Neuron (in vitro differentiated cells): ENCODE measurements around the gene RNF113B.

Source experiments
- H2AFZ ChIP-seq: one replicate; pipeline ENCODE4 v1.6.1; 2013; ENCODE audit warnings: low read depth, mild to moderate bottlenecking, inconsistent platforms, low read length, moderate library complexity
- H3K27me3 ChIP-seq: one replicate; pipeline ENCODE4 v1.6.1; 2013; ENCODE audit warnings: low read length; ENCODE audit not compliant: insufficient read depth
- H3K36me3 ChIP-seq: one replicate; pipeline ENCODE4 v1.6.1; 2013; ENCODE audit warnings: low read length; ENCODE audit not compliant: insufficient read depth
- H3K4me1 ChIP-seq: one replicate; pipeline ENCODE4 v1.6.1; 2013; ENCODE audit warnings: low read length; ENCODE audit not compliant: insufficient read depth
- H3K4me3 ChIP-seq: 2 replicates; pipeline ENCODE4 v1.5.1; 2013; ENCODE audit warnings: mild to moderate bottlenecking, low read length, moderate library complexity
- H3K9me3 ChIP-seq: one replicate; pipeline ENCODE4 v1.6.1; 2013; ENCODE audit warnings: low read length

Gene RNF113B

DNA sequence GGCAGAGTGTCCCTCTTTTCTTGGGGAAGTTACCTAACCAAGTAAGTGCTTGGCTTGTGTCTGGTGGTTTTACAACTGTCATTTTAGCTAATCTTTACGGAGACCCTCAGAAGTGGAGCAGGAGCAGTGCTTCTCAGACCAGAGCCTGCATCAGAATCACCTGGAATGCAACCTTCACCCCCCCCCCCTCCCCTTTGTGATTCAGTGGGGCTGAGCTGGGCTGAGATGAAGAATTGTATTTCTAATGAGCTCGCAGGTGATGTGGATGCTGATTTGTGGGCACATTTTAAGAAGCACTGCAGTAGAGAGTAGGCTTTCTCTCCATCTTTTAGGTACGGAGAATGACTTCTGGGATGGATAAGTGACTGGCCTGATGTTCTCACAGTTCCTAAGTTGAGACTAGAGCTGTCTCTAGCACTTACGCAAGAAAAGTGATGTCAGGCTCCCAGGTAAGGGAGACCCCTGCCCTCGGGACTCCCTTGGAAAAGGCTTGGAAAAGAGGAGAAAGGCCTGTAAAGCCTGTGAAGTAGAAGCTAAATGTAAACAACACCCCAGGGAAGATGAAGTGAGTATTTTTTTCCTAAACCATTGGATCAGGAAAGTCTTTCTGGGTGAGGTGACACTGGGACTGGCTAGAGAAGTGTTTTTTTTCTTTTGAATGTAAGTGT is 23.3 kb upstream of the RNF113B start:
- Histone ChIP-seq H3K4me1 (no peaks in the 10 kb centered on the region), H3K9me3 (peaks cover 17% of the 10 kb centered on the region), H3K36me3 (peaks cover 2% of the 10 kb centered on the region), H2AFZ (no peak overlapping the region), H3K27me3 (no peaks in the 10 kb centered on the region), H3K4me3 (no peak overlapping the region)

DNA sequence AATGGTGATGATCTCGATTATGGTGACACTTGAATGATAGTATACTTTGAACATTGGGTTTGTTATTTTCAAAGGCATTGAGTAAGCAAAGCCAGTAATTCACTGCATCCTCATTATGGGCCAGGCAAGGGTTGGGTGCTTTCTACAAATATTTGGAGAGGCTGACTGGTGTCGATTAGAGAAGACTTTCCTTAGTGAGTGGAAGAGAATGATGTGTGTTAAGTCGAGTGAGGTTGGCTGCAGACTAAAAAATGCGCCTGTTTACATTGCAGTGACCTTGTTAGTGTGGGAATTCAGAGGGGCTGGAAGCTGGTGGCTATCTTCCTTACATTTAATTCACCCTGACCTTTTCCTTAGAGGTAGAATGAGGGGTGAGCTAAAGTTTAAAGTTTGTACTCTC is 22.4 kb upstream of the RNF113B start:
- Histone ChIP-seq H3K9me3 (peaks cover 17% of the 10 kb centered on the region), H3K4me3 (no peak overlapping the region), H3K27me3 (no peaks in the 10 kb centered on the region), H3K36me3 (peaks cover 2% of the 10 kb centered on the region), H2AFZ (no peak overlapping the region), H3K4me1 (no peaks in the 10 kb centered on the region)

DNA sequence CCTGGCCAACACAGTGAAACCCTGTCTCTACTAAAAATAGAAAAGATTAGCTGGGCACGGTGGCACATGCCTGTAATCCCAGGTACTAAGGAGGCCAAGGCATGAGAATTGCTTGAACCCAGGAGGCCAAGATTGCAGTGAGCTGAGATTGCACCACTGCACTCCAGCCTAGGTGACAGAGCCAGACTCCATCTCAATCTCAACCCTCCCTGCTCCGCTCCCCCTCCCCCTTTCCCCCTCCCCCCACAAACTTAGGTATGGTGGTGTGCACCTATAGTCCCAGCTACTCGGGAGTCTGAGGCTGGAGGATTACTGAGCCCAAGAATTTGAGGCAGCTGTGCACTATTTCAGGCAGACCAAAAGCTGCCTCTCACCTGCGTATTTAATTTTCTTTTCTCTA is 21.6 kb upstream of the RNF113B start:
- Histone ChIP-seq H3K4me3 (no peak overlapping the region), H3K9me3 (peaks cover 12% of the 10 kb centered on the region), H3K27me3 (no peaks in the 10 kb centered on the region), H3K4me1 (no peaks in the 10 kb centered on the region), H2AFZ (no peak overlapping the region), H3K36me3 (peaks cover 2% of the 10 kb centered on the region)

DNA sequence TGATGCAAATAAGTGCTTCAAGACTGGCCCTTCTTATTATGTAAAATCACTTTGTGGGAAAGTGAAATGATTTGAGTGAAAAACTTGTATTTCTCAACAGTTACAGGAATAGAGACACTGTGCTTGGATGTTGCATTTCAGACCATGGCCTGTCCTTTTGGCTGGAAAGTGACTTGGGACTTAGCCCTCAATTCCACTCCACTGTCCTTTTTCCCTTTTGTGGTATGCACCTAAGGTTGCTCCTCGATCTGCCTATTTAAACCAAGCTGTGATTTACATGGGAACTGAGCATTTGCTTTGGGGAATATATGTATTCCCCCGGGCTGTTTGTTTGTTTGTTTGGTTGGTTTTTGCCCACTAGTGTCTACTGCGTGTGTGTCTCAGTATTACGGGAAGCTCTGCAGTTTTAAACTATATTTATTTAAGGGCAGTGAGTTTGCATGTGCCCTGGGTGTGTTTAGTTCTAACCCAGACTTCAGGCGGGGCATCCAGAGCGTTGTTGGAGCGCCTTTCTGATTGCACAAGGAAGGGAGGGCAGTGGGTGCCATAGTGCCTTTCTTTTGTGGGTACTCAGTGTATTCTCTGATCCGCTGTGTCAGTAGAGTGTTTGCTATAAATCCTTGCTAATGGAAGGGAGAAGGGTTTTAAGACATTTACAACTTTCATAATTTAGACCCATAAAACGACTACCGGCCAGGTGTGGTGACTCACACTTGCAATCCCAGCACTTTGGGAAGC is 18.2 kb upstream of the RNF113B start:
- no peaks in the 10 kb centered on the region for H3K27me3 ChIP-seq
- H3K9me3 ChIP-seq: peaks cover 2% of the 10 kb centered on the region
- no peak overlapping the region for H2AFZ ChIP-seq
- no peak overlapping the region for H3K4me3 ChIP-seq
- no peaks in the 10 kb centered on the region for H3K4me1 ChIP-seq
- peaks cover 2% of the 10 kb centered on the region for H3K36me3 ChIP-seq

DNA sequence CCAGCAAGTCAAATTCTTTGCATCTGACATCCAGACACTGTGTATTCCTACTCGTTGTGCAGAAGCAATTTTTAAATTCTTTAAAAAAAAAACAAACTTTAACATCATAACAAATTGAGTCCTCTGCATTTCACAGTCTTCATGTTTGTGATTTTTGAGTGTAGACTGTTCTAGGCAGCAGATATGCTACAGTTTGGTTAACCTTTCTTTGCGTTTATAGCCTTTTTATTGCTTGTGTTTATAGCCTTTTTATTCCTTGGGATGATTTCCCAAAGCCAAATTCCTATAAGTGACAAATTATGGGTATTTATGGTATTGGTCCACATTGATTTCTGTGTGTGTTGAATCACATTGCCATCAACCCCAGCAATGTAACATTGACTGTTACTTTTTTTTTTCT is 14.9 kb upstream of the RNF113B start:
- H3K4me3 ChIP-seq: no peak overlapping the region
- H3K9me3 ChIP-seq: no peaks in the 10 kb centered on the region
- no peaks in the 10 kb centered on the region for H3K36me3 ChIP-seq
- H3K4me1 ChIP-seq: no peaks in the 10 kb centered on the region
- H3K27me3 ChIP-seq: no peaks in the 10 kb centered on the region
- H2AFZ ChIP-seq: no peak overlapping the region

DNA sequence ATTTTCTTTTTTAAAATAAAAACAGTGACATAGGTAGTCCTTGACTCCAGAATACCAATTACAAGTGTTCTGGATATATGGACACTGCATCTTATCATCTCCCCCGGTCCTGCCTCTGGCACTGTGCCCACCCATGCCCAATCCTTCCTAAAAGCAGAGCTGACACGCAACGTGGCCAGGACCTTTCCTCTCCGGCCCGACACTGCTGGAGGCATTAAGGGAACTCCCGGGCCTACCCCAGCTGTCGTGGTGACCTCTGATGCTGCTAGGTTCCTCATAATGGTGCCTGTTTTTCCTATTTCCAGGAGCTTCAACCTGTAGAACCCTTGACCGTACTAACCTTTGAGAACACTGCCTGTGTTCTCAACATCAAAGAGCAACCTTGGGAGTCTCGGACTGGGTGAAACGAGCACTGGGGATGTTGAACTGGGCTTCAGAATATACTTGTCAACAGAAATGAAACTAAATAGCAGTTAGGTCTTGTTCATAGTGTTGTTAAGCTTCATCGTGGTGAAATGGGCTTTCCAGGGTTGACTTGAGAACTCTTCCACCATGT is 13.9 kb upstream of the RNF113B start:
- Histone ChIP-seq H2AFZ (no peak overlapping the region), H3K36me3 (no peaks in the 10 kb centered on the region), H3K9me3 (no peaks in the 10 kb centered on the region), H3K4me1 (no peaks in the 10 kb centered on the region), H3K27me3 (no peaks in the 10 kb centered on the region), H3K4me3 (no peak overlapping the region)

DNA sequence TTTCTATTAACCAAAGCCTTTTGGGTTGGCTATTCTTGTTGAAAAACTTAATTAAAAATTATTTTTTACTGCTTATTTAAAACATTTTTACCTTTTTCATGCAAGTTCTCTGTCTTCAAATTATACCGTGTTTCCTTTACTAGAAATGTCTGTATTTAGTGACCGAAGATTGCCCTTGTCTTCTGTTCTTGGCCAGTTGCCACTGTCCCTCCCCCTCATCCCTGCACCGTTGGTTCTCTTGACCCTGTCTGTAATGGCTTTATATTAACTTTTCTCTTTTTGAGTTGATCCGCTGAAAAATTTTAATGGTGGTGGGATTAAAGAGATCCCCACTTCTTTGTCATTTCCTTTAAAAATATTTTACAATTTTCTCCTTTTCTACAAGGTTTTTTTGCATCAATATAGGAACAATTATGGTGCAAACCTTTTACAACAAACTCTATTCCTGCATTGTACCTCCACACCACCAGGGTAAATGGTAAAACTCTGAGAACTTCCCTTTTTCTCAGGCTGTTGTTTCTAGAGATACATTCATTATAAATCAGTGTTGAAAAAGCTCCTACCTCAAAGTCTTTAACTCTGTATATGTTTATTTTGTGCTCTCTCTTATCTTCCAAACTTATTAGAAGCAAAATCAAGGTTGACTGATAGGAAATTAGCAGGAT is 12.9 kb upstream of the RNF113B start:
- no peak overlapping the region for H2AFZ ChIP-seq
- no peaks in the 10 kb centered on the region for H3K36me3 ChIP-seq
- no peaks in the 10 kb centered on the region for H3K9me3 ChIP-seq
- H3K4me3 ChIP-seq: no peak overlapping the region
- no peaks in the 10 kb centered on the region for H3K4me1 ChIP-seq
- no peaks in the 10 kb centered on the region for H3K27me3 ChIP-seq

DNA sequence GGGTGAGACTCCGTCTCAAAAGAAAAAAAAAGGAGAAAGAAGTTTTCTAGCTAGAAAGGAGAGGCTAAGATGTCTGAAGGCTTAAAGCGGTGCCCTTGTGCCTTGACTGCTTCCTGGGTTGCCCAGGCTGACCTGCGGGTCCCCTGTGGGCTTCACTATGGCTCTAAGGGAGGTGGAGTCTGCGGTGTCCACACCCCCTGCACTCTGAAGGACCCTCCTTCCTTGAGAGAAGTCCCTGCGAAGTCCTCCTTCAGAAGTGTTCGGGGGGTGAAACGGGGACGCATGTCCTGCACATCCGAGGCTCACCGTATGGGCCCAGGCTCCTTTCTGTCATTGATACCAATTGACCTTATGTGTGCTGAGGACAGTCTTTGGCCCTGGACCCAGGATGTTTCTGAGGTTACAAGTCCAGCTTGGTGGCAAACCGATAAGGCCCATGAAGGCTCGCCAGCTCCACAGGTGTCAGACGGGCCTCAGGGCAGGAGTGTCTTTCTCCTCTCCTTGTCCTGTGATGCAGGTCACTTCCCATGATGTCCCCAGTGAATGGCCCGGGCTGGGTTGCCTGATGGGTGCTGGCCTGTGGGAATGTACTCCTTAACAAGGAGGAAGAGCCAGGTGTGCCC is 11.6 kb upstream of the RNF113B start:
- Histone ChIP-seq H3K4me3 (no peak overlapping the region), H3K27me3 (no peaks in the 10 kb centered on the region), H3K9me3 (peaks cover 3% of the 10 kb centered on the region), H3K4me1 (no peaks in the 10 kb centered on the region), H3K36me3 (no peaks in the 10 kb centered on the region), H2AFZ (no peak overlapping the region)

DNA sequence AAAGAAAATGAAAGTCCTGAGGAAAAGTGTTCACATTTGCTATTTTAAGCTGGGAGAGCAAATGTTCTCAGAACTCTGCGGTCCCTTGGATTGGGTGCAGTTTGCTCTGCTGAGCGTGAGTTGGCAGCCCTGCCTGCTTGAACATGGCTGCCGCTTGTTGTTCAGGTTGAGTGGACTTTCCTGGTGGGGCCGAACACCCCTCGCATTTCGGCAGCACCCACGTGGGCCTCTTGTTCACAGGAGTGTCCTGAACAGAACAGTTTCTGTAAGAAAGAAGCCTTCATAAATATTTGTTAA is 10.8 kb upstream of the RNF113B start:
- Histone ChIP-seq H2AFZ (no peak overlapping the region), H3K4me3 (no peak overlapping the region), H3K4me1 (no peaks in the 10 kb centered on the region), H3K36me3 (no peaks in the 10 kb centered on the region), H3K27me3 (no peaks in the 10 kb centered on the region), H3K9me3 (peaks cover 3% of the 10 kb centered on the region)

DNA sequence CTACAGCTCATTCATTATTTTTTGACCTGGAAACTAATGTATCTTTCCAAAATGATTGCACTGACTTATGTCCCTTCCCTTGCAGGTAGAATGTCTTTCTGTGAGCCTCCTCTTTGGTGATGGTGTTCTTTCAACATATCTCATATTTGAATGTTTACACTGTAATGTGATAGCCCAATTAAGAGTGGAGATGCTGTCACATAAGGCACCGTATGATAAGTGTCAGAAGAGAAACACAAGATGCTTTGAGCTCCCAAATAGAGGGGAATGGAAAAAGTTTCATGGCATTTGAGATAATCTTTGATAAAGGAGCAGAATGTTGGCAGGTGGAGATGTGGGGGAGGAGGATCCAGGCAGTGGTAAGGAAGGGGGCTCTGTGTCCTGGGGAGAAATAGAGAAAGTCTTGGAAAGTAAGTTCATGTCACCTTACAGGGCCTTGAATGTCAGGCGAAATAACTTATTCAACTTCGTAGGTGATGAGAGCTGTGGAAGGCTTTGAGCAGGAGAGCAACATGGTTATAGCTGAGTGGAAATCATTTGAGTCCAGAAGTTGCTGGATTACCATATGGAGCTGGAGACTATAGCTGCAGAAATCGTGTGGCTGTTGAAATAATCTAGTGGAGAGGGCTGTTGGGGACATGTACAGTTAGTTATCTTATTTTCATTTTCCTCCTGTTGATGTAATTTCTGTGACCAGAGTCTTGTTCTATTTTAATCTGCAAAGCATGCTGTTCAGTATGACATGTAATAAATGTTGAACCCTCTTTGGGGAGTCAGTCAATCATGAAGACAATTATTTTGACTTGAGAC is 10.3 kb upstream of the RNF113B start:
- no peak overlapping the region for H2AFZ ChIP-seq
- H3K27me3 ChIP-seq: no peaks in the 10 kb centered on the region
- H3K4me1 ChIP-seq: no peaks in the 10 kb centered on the region
- no peaks in the 10 kb centered on the region for H3K36me3 ChIP-seq
- no peak overlapping the region for H3K4me3 ChIP-seq
- peaks cover 3% of the 10 kb centered on the region for H3K9me3 ChIP-seq

DNA sequence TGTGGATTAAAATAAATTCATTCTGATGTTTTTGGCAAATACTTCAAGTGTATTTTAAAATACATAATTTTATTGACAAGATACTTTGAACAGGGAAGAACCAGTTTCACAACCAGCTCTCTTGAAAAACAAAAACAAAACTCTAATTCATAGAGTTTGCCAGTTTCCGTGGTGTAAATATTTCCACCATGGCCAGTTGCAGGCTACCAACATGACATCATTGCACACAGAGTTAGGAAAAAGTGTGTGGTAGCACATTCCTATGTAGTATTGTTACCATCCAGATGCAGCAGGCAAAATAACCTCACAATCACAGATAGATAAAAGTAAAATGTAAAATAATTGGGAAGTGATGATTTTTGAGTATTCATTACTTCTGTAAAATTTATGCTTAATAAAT is 7.7 kb upstream of the RNF113B start:
- Histone ChIP-seq H3K4me3 (no peak overlapping the region), H3K9me3 (peaks cover 5% of the 10 kb centered on the region), H2AFZ (no peak overlapping the region), H3K27me3 (no peaks in the 10 kb centered on the region), H3K4me1 (no peaks in the 10 kb centered on the region), H3K36me3 (no peaks in the 10 kb centered on the region)

DNA sequence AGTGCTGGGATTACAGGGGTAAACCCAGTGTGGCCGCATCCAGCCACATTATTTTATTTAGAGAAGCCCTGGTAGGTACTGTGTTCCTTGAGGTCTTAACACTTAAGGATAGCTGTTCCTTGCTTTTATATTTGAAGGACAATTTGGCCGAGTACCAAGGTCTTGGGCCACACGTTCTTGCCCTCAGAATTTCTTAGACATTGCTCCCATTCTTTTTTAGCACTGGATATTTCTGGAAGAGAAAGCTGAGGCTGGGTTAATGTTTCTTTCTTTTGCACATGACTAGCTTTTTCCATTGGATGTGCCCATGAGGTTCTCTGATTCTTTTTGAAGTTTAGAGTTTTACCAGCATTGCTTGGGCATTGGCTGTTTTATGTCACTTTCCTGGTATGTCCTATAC is 5.5 kb upstream of the RNF113B start:
- H3K36me3 ChIP-seq: no peaks in the 10 kb centered on the region
- no peaks in the 10 kb centered on the region for H3K27me3 ChIP-seq
- H3K4me3 ChIP-seq: no peak overlapping the region
- H3K9me3 ChIP-seq: peaks cover 7% of the 10 kb centered on the region
- no peaks in the 10 kb centered on the region for H3K4me1 ChIP-seq
- H2AFZ ChIP-seq: no peak overlapping the region
